HAP-1 (cell line): Measurements from ENCODE around the gene TMEM267.
A peak's percentile ranks its signal among the peaks of the same experiment; 100 is the strongest.
"Not testable (repeated sequence)": the region's sequence is repeated elsewhere in the genome, so short reads cannot be mapped to it uniquely, and the experiment has no call there.

ENCODE experiments used
- DNase-seq, 2 experiments: peaks; one replicate each; pipeline ENCODE4 v3.0.0-alpha.2; 2016 to 2020; ENCODE audit warnings: low spot score in 2 of 2
- H3K27me3 ChIP-seq: fragments of 250-450 bp; sonication (Bioruptor Pico); 2 replicates; pipeline ENCODE4 v1.5.1; 2020; ENCODE audit warnings: low read depth, mild to moderate bottlenecking, moderate library complexity
- H3K36me3 ChIP-seq: fragments of 250-450 bp; sonication (Bioruptor Pico); replicated peaks from 2 replicates; pipeline ENCODE4 v1.5.1; 2020; ENCODE audit warnings: mild to moderate bottlenecking
- H3K4me1 ChIP-seq: fragments of 250-450 bp; sonication (Bioruptor Pico); 2 replicates; pipeline ENCODE4 v1.5.1; 2020; ENCODE audit warnings: mild to moderate bottlenecking
- H3K4me3 ChIP-seq: fragments of 250-450 bp; sonication (Bioruptor Pico); 2 replicates; pipeline ENCODE4 v1.5.1; 2020; ENCODE audit warnings: mild to moderate bottlenecking, moderate library complexity
- H3K9me3 ChIP-seq: fragments of 250-450 bp; sonication (Bioruptor Pico); 2 replicates; pipeline ENCODE4 v1.5.1; 2020; ENCODE audit warnings: mild to moderate bottlenecking, moderate library complexity
- in situ Hi-C: fragments of 300-500 bp; cut with MboI; formaldehyde crosslinking; loops from 3 replicates; pipeline ENCODE4 v1.14.3; 2020; ENCODE audit warnings: low sequenced_read_pairs, inconsistent platforms, mixed read lengths

TMEM267 gene

GRCh38 chr5:43483298-43484105, at the start of gene TMEM267:
TMEM267 (minus strand) TSS chr5:43483865; CDS start chr5:43453969, 29,896 bp downstream.
- DNase-seq = peak; percentile 85 to 91
- in situ Hi-C loops = no loop called here
- Histone ChIP-seq H3K4me3 (peak within 1 kb of the TSS; percentile 82), H3K4me1 (peaks cover 17% of the 10 kb centered on the region), H3K36me3 (peaks cover 11% of the 10 kb centered on the region), H3K27me3 (no peaks in the 10 kb centered on the region), H3K9me3 (no peaks in the 10 kb centered on the region)

GRCh38 chr5:43530648-43531047, 47.0 kb upstream of the TMEM267 start:
- Histone ChIP-seq H3K4me1 (no peaks in the 10 kb centered on the region), H3K9me3 (no peaks in the 10 kb centered on the region), H3K36me3 (peaks cover 84% of the 10 kb centered on the region), H3K4me3 (no peak overlapping the region), H3K27me3 (no peaks in the 10 kb centered on the region)
- no peak for DNase-seq
- in situ Hi-C loops = no loop called here

GRCh38 chr5:43523662-43524072, 40.0 kb upstream of the TMEM267 start:
- Histone ChIP-seq H3K36me3 (peaks cover 37% of the 10 kb centered on the region), H3K4me1 (no peaks in the 10 kb centered on the region), H3K27me3 (no peaks in the 10 kb centered on the region), H3K4me3 (no peak overlapping the region), H3K9me3 (no peaks in the 10 kb centered on the region)
- no peak for DNase-seq
- in situ Hi-C loops = no loop called here

- in situ Hi-C loops = no loop called here
These were observed 37.0 kb upstream of the TMEM267 start for GRCh38 chr5:43520615-43521014.

GRCh38 chr5:43515678-43516048, 32.0 kb upstream of the TMEM267 start:
- H3K36me3 ChIP-seq = 0 out of 2 replicates have a peak, but pooled peaks cover 4% of the 10 kb centered on the region
- H3K4me1 ChIP-seq = peaks cover 18% of the 10 kb centered on the region
- no peaks in the 10 kb centered on the region for H3K27me3 ChIP-seq
- no peaks in the 10 kb centered on the region; the same call in 1 of the 2 replicates for H3K9me3 ChIP-seq
- peak overlapping the region; percentile 58 for H3K4me3 ChIP-seq
- no peak for DNase-seq
- in situ Hi-C loops = no loop called here

More at GRCh38 chr5:43520615-43521014, 37.0 kb upstream of the TMEM267 start:
- Histone ChIP-seq H3K4me1 (peaks cover 3% of the 10 kb centered on the region), H3K27me3 (no peaks in the 10 kb centered on the region), H3K4me3 (no peak overlapping the region), H3K9me3 (no peaks in the 10 kb centered on the region), H3K36me3 (peaks cover 16% of the 10 kb centered on the region)
- no peak for DNase-seq

- 0 out of 2 replicates have a peak, but pooled peaks cover 4% of the 10 kb centered on the region for H3K36me3 ChIP-seq
- peaks cover 18% of the 10 kb centered on the region for H3K4me1 ChIP-seq
- H3K4me3 ChIP-seq = peak within 1 kb of the TSS; percentile 58
- in situ Hi-C loops = no loop called here
- DNase-seq = peak; percentile 95 to 98
- H3K9me3 ChIP-seq = no peaks in the 10 kb centered on the region; the same call in 1 of the 2 replicates
- H3K27me3 ChIP-seq = no peaks in the 10 kb centered on the region
These were observed 31.4 kb upstream of the TMEM267 start, which contains the start of gene C5orf34 for GRCh38 chr5:43514816-43515677. C5orf34 (minus strand) TSS chr5:43515148; CDS start chr5:43509339, 5,809 bp downstream.

GRCh38 chr5:43514471-43514815, 30.8 kb upstream of the TMEM267 start:
- in situ Hi-C loops = no loop called here
- DNase-seq = peak in 1 of 2 experiments; percentile 22
- no peaks in the 10 kb centered on the region for H3K27me3 ChIP-seq
- no peaks in the 10 kb centered on the region; the same call in 1 of the 2 replicates for H3K9me3 ChIP-seq
- H3K36me3 ChIP-seq = 0 out of 2 replicates have a peak, but pooled peaks cover 4% of the 10 kb centered on the region
- H3K4me3 ChIP-seq = peak overlapping the region; percentile 58
- H3K4me1 ChIP-seq = peaks cover 18% of the 10 kb centered on the region

GRCh38 chr5:43514025-43514424, 30.4 kb upstream of the TMEM267 start:
- H3K36me3 ChIP-seq = peaks cover 8% of the 10 kb centered on the region
- in situ Hi-C loops = no loop called here
- no peak for DNase-seq
- H3K27me3 ChIP-seq = no peaks in the 10 kb centered on the region
- H3K9me3 ChIP-seq = no peaks in the 10 kb centered on the region; the same call in 1 of the 2 replicates
- H3K4me3 ChIP-seq = peak overlapping the region; percentile 58
- peaks cover 18% of the 10 kb centered on the region for H3K4me1 ChIP-seq

GRCh38 chr5:43511062-43511461, 27.4 kb upstream of the TMEM267 start:
- H3K9me3 ChIP-seq, in situ Hi-C loops, H3K4me3 ChIP-seq, DNase-seq, H3K27me3 ChIP-seq: not testable (repeated sequence)
- Histone ChIP-seq H3K36me3 (peaks cover 29% of the 10 kb centered on the region), H3K4me1 (peaks cover 18% of the 10 kb centered on the region)

- Histone ChIP-seq H3K36me3 (peaks cover 13% of the 10 kb centered on the region), H3K9me3 (no peaks in the 10 kb centered on the region)
- in situ Hi-C loops = no loop called here
These were observed 14.9 kb upstream of the TMEM267 start for GRCh38 chr5:43498581-43498980.

GRCh38 chr5:43497311-43498104, 13.8 kb upstream of the TMEM267 start:
- Histone ChIP-seq H3K9me3 (no peaks in the 10 kb centered on the region), H3K27me3 (no peaks in the 10 kb centered on the region), H3K4me3 (no peak overlapping the region), H3K36me3 (peaks cover 10% of the 10 kb centered on the region), H3K4me1 (no peaks in the 10 kb centered on the region)
- DNase-seq = no peak
- in situ Hi-C loops = no loop called here

More at GRCh38 chr5:43498581-43498980, 14.9 kb upstream of the TMEM267 start:
- no peaks in the 10 kb centered on the region for H3K27me3 ChIP-seq
- H3K4me1 ChIP-seq = no peaks in the 10 kb centered on the region
- H3K4me3 ChIP-seq = no peak overlapping the region
- no peak for DNase-seq

- in situ Hi-C loops = no loop called here
- H3K4me3 ChIP-seq = no peak overlapping the region
- no peaks in the 10 kb centered on the region for H3K4me1 ChIP-seq
- H3K9me3 ChIP-seq = no peaks in the 10 kb centered on the region
- no peak for DNase-seq
- no peaks in the 10 kb centered on the region for H3K27me3 ChIP-seq
- peaks cover 43% of the 10 kb centered on the region for H3K36me3 ChIP-seq
These were observed 7.7 kb upstream of the TMEM267 start for GRCh38 chr5:43491326-43491725.

GRCh38 chr5:43486353-43486752, 2.7 kb upstream of the TMEM267 start:
- in situ Hi-C loops = no loop called here

More at GRCh38 chr5:43486353-43486752, 2.7 kb upstream of the TMEM267 start:
- no peaks in the 10 kb centered on the region for H3K27me3 ChIP-seq
- H3K4me1 ChIP-seq = peaks cover 14% of the 10 kb centered on the region
- H3K4me3 ChIP-seq = no peak overlapping the region
- peaks cover 30% of the 10 kb centered on the region for H3K36me3 ChIP-seq
- no peaks in the 10 kb centered on the region for H3K9me3 ChIP-seq
- DNase-seq = no peak
